SH-SY5Y (cell line): Measurements from ENCODE around the gene BET1L.
"Not testable (repeated sequence)": the region's sequence is repeated elsewhere in the genome, so short reads cannot be mapped to it uniquely, and the experiment has no call there.

Experiments used
- GATA2 ChIP-seq: IDR thresholded peaks from 2 replicates; pipeline ENCODE4 v1.6.1; 2011; ENCODE audit warnings: mild to moderate bottlenecking, low read depth, low read length
- GATA3 ChIP-seq: IDR thresholded peaks from 2 replicates; pipeline ENCODE4 v1.6.1; 2011; ENCODE audit warnings: low read depth, mild to moderate bottlenecking, low read length, moderate library complexity

Gene BET1L

DNA sequence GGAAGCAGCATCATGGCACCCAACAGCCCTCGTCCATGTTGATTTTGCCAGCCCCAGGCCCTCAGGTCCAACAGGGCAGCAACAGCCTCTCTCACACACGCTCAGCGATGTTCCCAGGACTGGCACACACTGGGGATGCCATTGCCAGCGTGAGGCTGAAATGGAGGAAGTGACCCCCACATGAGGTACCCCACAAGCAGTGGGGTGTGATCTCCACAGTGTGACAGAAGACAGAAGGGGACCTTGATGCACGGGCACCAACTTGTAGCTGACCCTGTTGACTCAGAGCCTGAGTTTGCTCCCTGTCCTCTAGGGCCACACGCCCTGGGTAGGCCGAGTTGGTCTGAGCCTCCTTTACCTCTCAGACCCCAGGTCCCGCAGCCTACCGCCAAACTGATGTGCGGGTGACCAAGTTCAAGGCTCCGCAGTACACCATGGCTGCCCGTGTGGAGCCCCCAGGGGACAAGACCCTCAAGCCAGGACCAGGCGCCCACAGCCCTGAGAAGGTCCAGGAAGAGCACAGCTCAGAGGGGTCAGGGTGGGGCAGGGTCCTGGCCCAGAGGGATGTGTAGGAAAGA is 8.1 kb downstream of the BET1L start:
- TF ChIP-seq GATA2 (no peak), GATA3 (no peak)

GRCh38 chr11:198236-198806 is 8.9 kb downstream of the BET1L start:
- TF ChIP-seq GATA3 (no peak), GATA2 (no peak)

DNA sequence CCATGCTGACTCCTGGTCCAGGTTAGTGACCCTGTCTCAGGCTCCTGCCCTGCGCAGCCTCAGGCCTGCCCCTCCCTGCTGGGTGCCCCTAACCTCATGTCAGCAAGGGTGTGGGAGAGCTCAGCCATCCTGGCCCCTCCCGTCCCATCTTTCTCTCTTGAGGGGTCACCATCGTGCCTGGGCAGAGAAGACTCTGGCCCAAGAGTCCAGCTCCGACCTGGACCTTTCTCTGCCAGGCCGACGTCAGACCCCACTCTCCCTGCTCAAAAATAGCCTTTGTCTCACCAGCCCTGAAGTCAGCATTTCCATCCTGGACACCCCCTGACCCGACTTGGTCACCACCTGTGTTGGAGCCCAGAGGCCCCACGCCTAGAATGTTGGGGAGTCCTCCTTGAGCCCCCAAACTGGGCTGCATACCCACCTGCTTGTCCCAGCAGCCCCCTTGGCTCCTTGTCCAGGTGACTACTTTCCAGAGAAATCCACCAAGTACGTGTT is 9.4 kb downstream of the BET1L start:
- no peak for TF ChIP-seq GATA2
- no peak for TF ChIP-seq GATA3

- no peak for TF ChIP-seq GATA3
- no peak for TF ChIP-seq GATA2
These were observed 10.1 kb downstream of the BET1L start for GRCh38 chr11:196786-197731.

DNA sequence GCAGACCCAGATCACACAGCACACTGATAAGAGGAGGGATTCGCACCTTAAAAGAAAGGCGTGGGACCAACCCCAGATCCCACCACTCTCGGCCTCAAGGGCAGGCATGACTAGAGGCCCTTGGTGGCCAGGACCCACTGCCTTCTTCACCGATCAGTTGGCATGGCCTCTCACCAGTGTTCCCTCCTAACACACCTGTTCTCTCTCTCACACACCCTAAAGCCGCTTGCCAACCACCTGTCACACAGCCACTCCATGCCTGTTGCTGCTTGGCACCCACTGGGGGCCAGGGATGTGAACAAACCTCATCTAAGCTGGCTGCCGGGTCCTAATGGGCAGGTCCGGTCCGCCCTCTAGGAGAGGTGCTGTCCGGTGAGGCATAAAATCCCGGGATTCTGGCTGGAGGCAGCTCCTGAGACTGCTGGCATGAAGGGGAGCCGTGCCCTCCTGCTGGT is 14.5 kb downstream of the BET1L start, which contains the start of gene SCGB1C1:
Gene SCGB1C1, plus strand, starts transcription at position 405 of the 455 bp plus-strand sequence. Its CDS starts 22 bp downstream, at position 427.
- TF ChIP-seq GATA3, GATA2: not testable (repeated sequence)
